HepG2 (cell line): ENCODE measurements around the gene TAF6L. TPM values are rescaled to one million over a fixed set of nuclear protein-coding genes. Genes with fewer than 3 reads are reported as not detected.

Source experiments
- CAMTA2 ChIP-seq: sonication (generic); formaldehyde crosslinking; IDR thresholded peaks from 2 replicates; pipeline ENCODE4 v1.4.0; 2020; ENCODE audit warnings: mild to moderate bottlenecking, missing genetic modification reagents, borderline replicate concordance
- DMAP1 ChIP-seq: IDR thresholded peaks from 2 replicates; pipeline ENCODE4 v1.6.1; 2016
- DR1 ChIP-seq: sonication (generic); formaldehyde crosslinking; IDR thresholded peaks from 2 replicates; pipeline ENCODE4 v1.8.0; 2021; ENCODE audit warnings: mild to moderate bottlenecking, missing genetic modification reagents, inconsistent platforms
- FOXK2 ChIP-seq: fragments of 450-650 bp; IDR thresholded peaks from 2 replicates; pipeline ENCODE4 v1.6.1; 2016
- HIVEP1 ChIP-seq: sonication (generic); formaldehyde crosslinking; IDR thresholded peaks from 2 replicates; pipeline ENCODE4 v1.4.0; 2020; ENCODE audit warnings: mild to moderate bottlenecking, missing genetic modification reagents
- HNRNPK ChIP-seq: fragments of 200-400 bp; formaldehyde crosslinking; IDR thresholded peaks from 2 replicates; pipeline ENCODE4 v1.6.1; 2018; ENCODE audit warnings: low read length, low read depth, moderate library complexity, mild to moderate bottlenecking; ENCODE audit not compliant: poor library complexity, severe bottlenecking
- IKZF5 ChIP-seq: IDR thresholded peaks from 2 replicates; pipeline ENCODE4 v1.6.1; 2018; ENCODE audit warnings: missing genetic modification reagents, mild to moderate bottlenecking, missing compliant biosample characterization
- IRF2 ChIP-seq: IDR thresholded peaks from 2 replicates; pipeline ENCODE4 v1.6.1; 2018; ENCODE audit warnings: missing genetic modification reagents, missing compliant biosample characterization
- KDM5B ChIP-seq: sonication (generic); formaldehyde crosslinking; IDR thresholded peaks from 2 replicates; pipeline ENCODE4 v1.4.0; 2020; ENCODE audit warnings: missing genetic modification reagents, mild to moderate bottlenecking, borderline replicate concordance
- MIER3 ChIP-seq: IDR thresholded peaks from 2 replicates; pipeline ENCODE4 v1.6.1; 2016; ENCODE audit warnings: missing compliant biosample characterization, borderline replicate concordance
- NFE2 ChIP-seq: sonication (generic); formaldehyde crosslinking; IDR thresholded peaks from 2 replicates; pipeline ENCODE4 v1.4.0; 2020; ENCODE audit warnings: missing genetic modification reagents
- ONECUT2 ChIP-seq: sonication (generic); formaldehyde crosslinking; IDR thresholded peaks from 2 replicates; pipeline ENCODE4 v1.4.0; 2020; ENCODE audit warnings: missing genetic modification reagents
- PAX8 ChIP-seq: sonication (generic); formaldehyde crosslinking; IDR thresholded peaks from 2 replicates; pipeline ENCODE4 v1.8.0; 2022; ENCODE audit warnings: mild to moderate bottlenecking, missing genetic modification reagents, borderline replicate concordance
- PHF20 ChIP-seq: sonication (generic); formaldehyde crosslinking; IDR thresholded peaks from 2 replicates; pipeline ENCODE4 v1.5.0; 2020; ENCODE audit warnings: mild to moderate bottlenecking, missing genetic modification reagents
- RAD21 ChIP-seq: fragments of 450-650 bp; formaldehyde crosslinking; IDR thresholded peaks from 2 replicates; pipeline ENCODE4 v1.5.0; 2020; ENCODE audit warnings: mild to moderate bottlenecking
- SOX13 ChIP-seq, 3 experiments: fragments of 450-650 bp in 1 of 3; sonication (generic) in 1 of 3; formaldehyde crosslinking in 1 of 3; IDR thresholded peaks in 2 of 3; conservative IDR thresholded peaks in 1 of 3; 2 replicates each; pipeline versions ENCODE4 v1.5.0 to v1.6.1; 2016 to 2020; ENCODE audit warnings: antibody characterized with exemption in 1 of 3, mild to moderate bottlenecking in 1 of 3, missing compliant biosample characterization in 1 of 3, missing genetic modification reagents in 1 of 3, moderate library complexity in 1 of 3
- TBL1XR1 ChIP-seq: fragments of 150-350 bp; IDR thresholded peaks from 2 replicates; pipeline ENCODE4 v1.6.1; 2014; ENCODE audit warnings: borderline replicate concordance, low read length; ENCODE audit not compliant: partially characterized antibody
- XRCC5 ChIP-seq: fragments of 200-400 bp; formaldehyde crosslinking; optimal IDR thresholded peaks from 2 replicates; pipeline ENCODE3; 2017; ENCODE audit warnings: mild to moderate bottlenecking, low read length
- ZNF230 ChIP-seq: sonication (generic); formaldehyde crosslinking; IDR thresholded peaks from 2 replicates; pipeline ENCODE4 v1.4.0; 2020; ENCODE audit warnings: mild to moderate bottlenecking, missing genetic modification reagents
- ZNF3 ChIP-seq: IDR thresholded peaks from 2 replicates; pipeline ENCODE4 v1.7.0; 2017; ENCODE audit warnings: inconsistent platforms
- ZNF530 ChIP-seq: sonication (generic); formaldehyde crosslinking; IDR thresholded peaks from 2 replicates; pipeline ENCODE4 v1.5.0; 2020; ENCODE audit warnings: low read depth, mild to moderate bottlenecking, missing genetic modification reagents
- ZNF746 ChIP-seq: sonication (generic); formaldehyde crosslinking; IDR thresholded peaks from 2 replicates; pipeline ENCODE4 v1.8.0; 2022; ENCODE audit warnings: mild to moderate bottlenecking, missing genetic modification reagents
- ZNF768 ChIP-seq: sonication (generic); formaldehyde crosslinking; IDR thresholded peaks from 2 replicates; pipeline ENCODE4 v1.4.0; 2020; ENCODE audit warnings: missing genetic modification reagents
- polyA plus RNA-seq, 8 experiments: library from polyadenylated mRNA; depleted of rRNA in 3 of 8; stranded (reverse) in 7 of 8; unstranded in 1 of 8; fragments of >200 nt; fragmentation: Illumina TruSeq in 4 of 8; extraction: Trizol in 4 of 8; gene quantifications; 2 replicates each; pipeline versions ENCODE4 v1.2.1 to v1.2.3, GENCODE V29; 2011 to 2016; ENCODE audit warnings: low read depth in 4 of 8, missing spikeins in 1 of 8, mixed read lengths in 1 of 8; ENCODE audit not compliant: insufficient read depth in 1 of 8
- total RNA-seq, 5 experiments: library from RNA; depleted of rRNA; stranded (reverse); fragments of >200 nt; fragmentation: Illumina TruSeq; extraction: Trizol; gene quantifications; 2 replicates each; pipeline ENCODE4 v1.2.3, GENCODE V29; 2016; ENCODE audit warnings: low read depth in 1 of 5
- TF ChIP-seq, protein P1 (sequence below): IDR thresholded peaks from 2 replicates; pipeline ENCODE4 v1.6.1; 2016; ENCODE audit warnings: mild to moderate bottlenecking
- TF ChIP-seq, protein P2 (sequence below): IDR thresholded peaks from 2 replicates; pipeline ENCODE4 v1.4.0; 2020; ENCODE audit warnings: mild to moderate bottlenecking, missing genetic modification reagents

Gene TAF6L
- total and polyA plus RNA-seq, 2 of the 13 experiments (the other 11 are each of a cell fraction or from before 2014, with no cell fraction given), result 12.6 to 19.4 TPM

DNA sequence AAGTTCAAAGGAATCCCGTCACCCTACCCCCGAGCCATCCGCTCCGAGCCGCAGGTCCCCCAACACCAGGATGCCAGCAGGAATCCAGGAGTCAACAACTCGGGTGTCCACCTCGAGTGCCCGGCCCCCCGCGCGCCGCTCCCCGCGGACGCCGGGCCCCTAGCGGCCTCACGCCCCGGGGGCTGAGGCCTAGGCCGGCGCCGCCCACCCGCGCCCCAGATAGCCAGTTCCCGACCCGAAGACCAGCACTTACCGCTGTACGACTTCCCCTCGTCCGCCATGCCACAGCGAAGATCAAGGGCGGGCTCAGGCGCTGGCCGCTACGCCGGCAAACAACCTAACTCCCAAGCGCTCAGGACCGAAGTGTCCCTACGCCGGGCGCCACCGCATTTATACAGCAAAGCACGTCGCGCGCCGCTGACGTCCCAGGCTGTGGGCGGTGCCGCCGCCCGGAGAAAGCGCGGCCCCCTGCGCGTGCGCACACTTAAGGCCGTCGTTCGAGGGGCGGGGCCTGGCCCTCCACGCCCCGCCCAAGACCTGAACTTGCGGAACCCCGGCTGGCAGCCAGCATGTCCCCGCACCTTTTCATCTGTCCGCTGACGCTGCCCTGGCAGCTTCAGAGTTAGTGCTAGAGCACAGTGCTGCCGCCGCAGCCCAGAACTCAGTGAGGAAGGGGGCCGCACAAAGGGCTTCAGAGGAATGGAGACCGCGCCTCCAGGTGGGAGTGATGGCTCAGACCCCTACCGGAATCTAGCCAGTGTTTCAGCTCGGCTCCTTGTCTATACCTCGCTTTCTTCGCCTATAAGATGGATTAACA lies 34.1 kb downstream of the TAF6L start, which contains the start of gene NXF1 (continued):
- no peak for TF ChIP-seq TBL1XR1
- TF ChIP-seq ZNF746 (CRISPR knock-in tag), result peak; percentile 78; the same call in 1 of the 2 replicates
- peak; percentile 87 for TF ChIP-seq ZNF768 (CRISPR knock-in tag)
- TF ChIP-seq SOX13 (IDR thresholded peaks at IDR 0.05), result peak; percentile 62; the same call in 1 of the 2 replicates
- peak in 1 of 2 experiments; percentile 59; a peak in 2 of 4 replicates for TF ChIP-seq SOX13 (CRISPR knock-in tag; conservative IDR thresholded peaks at IDR 0.05 in 1 of 2, IDR thresholded peaks at IDR 0.05 in 1 of 2)
- TF ChIP-seq PAX8 (CRISPR knock-in tag), result no peak; the same call in 1 of the 2 replicates
- TF ChIP-seq IRF2 (CRISPR knock-in tag), result peak; percentile 93
- TF ChIP-seq PHF20 (CRISPR knock-in tag), result peak; percentile 86
- peak; percentile 66; the same call in 1 of the 2 replicates for TF ChIP-seq RAD21 (CRISPR knock-in tag)
- no peak for TF ChIP-seq FOXK2
- TF ChIP-seq MIER3 (CRISPR knock-in tag), result peak; percentile 77; the same call in 1 of the 2 replicates
- TF ChIP-seq, protein P1, sequence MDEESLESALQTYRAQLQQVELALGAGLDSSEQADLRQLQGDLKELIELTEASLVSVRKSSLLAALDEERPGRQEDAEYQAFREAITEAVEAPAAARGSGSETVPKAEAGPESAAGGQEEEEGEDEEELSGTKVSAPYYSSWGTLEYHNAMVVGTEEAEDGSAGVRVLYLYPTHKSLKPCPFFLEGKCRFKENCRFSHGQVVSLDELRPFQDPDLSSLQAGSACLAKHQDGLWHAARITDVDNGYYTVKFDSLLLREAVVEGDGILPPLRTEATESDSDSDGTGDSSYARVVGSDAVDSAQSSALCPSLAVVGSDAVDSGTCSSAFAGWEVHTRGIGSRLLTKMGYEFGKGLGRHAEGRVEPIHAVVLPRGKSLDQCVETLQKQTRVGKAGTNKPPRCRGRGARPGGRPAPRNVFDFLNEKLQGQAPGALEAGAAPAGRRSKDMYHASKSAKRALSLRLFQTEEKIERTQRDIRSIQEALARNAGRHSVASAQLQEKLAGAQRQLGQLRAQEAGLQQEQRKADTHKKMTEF, result peak; percentile 94
- TF ChIP-seq ZNF3 (CRISPR knock-in tag), result no peak
- TF ChIP-seq CAMTA2, result peak; percentile 86
- peak; percentile 82 for TF ChIP-seq DMAP1 (CRISPR knock-in tag)
- peak; percentile 50; the same call in 1 of the 2 replicates for TF ChIP-seq HIVEP1 (CRISPR knock-in tag)
- TF ChIP-seq, protein P2, sequence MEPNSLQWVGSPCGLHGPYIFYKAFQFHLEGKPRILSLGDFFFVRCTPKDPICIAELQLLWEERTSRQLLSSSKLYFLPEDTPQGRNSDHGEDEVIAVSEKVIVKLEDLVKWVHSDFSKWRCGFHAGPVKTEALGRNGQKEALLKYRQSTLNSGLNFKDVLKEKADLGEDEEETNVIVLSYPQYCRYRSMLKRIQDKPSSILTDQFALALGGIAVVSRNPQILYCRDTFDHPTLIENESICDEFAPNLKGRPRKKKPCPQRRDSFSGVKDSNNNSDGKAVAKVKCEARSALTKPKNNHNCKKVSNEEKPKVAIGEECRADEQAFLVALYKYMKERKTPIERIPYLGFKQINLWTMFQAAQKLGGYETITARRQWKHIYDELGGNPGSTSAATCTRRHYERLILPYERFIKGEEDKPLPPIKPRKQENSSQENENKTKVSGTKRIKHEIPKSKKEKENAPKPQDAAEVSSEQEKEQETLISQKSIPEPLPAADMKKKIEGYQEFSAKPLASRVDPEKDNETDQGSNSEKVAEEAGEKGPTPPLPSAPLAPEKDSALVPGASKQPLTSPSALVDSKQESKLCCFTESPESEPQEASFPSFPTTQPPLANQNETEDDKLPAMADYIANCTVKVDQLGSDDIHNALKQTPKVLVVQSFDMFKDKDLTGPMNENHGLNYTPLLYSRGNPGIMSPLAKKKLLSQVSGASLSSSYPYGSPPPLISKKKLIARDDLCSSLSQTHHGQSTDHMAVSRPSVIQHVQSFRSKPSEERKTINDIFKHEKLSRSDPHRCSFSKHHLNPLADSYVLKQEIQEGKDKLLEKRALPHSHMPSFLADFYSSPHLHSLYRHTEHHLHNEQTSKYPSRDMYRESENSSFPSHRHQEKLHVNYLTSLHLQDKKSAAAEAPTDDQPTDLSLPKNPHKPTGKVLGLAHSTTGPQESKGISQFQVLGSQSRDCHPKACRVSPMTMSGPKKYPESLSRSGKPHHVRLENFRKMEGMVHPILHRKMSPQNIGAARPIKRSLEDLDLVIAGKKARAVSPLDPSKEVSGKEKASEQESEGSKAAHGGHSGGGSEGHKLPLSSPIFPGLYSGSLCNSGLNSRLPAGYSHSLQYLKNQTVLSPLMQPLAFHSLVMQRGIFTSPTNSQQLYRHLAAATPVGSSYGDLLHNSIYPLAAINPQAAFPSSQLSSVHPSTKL, result peak; percentile 60
- TF ChIP-seq HNRNPK, result peak; percentile 51
- TF ChIP-seq ONECUT2 (CRISPR knock-in tag), result no peak; the same call in 1 of the 2 replicates
- no peak for TF ChIP-seq ZNF530 (CRISPR knock-in tag)
- no peak for TF ChIP-seq NFE2 (CRISPR knock-in tag)
- peak; percentile 100 for TF ChIP-seq DR1 (CRISPR knock-in tag)
- TF ChIP-seq XRCC5, result peak; percentile 29
- peak; percentile 87; the same call in 1 of the 2 replicates for TF ChIP-seq ZNF230 (CRISPR knock-in tag)
- TF ChIP-seq IKZF5 (CRISPR knock-in tag), result peak; percentile 88
- TF ChIP-seq KDM5B, result peak; percentile 90
